Measurements from ENCODE around the gene UGT1A10.

DNA sequence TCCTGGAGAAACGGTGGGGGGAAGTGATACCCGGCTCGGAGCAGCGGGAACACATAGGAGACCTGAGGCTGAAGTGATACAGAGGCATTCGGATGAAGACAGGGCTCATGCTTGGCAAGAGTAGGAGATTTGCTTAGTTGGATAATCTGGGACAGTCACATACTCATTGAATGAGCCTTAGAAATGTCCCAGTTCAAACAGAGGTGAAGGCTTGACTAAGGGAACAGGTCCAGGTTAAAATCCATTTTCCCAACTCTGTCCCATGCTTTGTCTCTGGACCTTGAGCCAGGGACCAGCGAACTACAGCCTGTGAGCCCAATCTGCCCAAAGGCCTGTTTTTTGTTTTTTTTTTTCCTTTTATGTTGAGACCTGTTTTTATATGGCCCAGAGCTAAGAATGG is 57.7 kb downstream of the UGT1A10 start:
- no peak for TF ChIP-seq ZNF274 (IDR thresholded peaks at IDR 0.05; ENCODE audit: low read depth, low read length)
- TF ChIP-seq EGR1 (IDR thresholded peaks at IDR 0.05; ENCODE audit: low read depth) = no peak
- no peak for TF ChIP-seq POLR2A (IDR thresholded peaks at IDR 0.05; ENCODE audit: borderline replicate concordance, extremely low read depth, insufficient read depth, insufficient read length)
- TF ChIP-seq MAX (IDR thresholded peaks at IDR 0.05) = no peak
- no peak for TF ChIP-seq POLR2AphosphoS5 (IDR thresholded peaks at IDR 0.05; ENCODE audit: low read depth, low read length)
- no peak for TF ChIP-seq CTCF (IDR thresholded peaks at IDR 0.05 in 2 of 3, conservative IDR thresholded peaks at IDR 0.05 in 1 of 3; ENCODE audit: borderline replicate concordance in 1 of 3, insufficient read depth in 1 of 3, low read depth in 2 of 3, low read length in 2 of 3)
- TF ChIP-seq CEBPB (IDR thresholded peaks at IDR 0.05; ENCODE audit: low read depth) = no peak
- no peak for TF ChIP-seq JUND (IDR thresholded peaks at IDR 0.05)
- TF ChIP-seq TCF7L2 (IDR thresholded peaks at IDR 0.05; ENCODE audit: borderline replicate concordance, extremely low read depth, insufficient read depth, insufficient read length) = no peak
- no peak for TF ChIP-seq FOSL1 (IDR thresholded peaks at IDR 0.05; ENCODE audit: low read depth)

All from HCT116 (cell line).